Measurements from ENCODE around the gene UNC13B.
A peak's percentile ranks its signal among the peaks of the same experiment; 100 is the strongest.

UNC13B gene

DNA sequence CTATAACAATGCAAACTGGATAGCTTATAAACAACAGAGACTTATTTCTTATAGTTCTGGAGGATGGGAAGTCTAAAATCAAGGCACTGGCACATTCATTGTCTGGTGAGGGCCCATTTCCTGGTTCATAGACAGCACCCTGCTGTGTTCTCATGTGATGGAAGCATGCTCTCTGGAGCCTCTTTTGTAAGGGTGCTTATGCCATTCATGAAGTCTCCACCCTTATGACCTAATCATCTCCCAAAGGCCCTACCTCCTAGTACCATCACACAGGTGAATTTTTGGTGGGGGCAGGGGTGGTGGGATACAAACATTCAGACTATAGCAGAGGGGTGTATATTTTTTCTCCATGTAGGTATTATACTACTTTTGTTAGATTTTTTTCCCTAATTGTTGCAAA is 92.4 kb downstream of the UNC13B start:
- DNase-seq (ENCODE audit: low read depth): no peak
- TF ChIP-seq, protein P1, sequence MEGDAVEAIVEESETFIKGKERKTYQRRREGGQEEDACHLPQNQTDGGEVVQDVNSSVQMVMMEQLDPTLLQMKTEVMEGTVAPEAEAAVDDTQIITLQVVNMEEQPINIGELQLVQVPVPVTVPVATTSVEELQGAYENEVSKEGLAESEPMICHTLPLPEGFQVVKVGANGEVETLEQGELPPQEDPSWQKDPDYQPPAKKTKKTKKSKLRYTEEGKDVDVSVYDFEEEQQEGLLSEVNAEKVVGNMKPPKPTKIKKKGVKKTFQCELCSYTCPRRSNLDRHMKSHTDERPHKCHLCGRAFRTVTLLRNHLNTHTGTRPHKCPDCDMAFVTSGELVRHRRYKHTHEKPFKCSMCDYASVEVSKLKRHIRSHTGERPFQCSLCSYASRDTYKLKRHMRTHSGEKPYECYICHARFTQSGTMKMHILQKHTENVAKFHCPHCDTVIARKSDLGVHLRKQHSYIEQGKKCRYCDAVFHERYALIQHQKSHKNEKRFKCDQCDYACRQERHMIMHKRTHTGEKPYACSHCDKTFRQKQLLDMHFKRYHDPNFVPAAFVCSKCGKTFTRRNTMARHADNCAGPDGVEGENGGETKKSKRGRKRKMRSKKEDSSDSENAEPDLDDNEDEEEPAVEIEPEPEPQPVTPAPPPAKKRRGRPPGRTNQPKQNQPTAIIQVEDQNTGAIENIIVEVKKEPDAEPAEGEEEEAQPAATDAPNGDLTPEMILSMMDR (conservative IDR thresholded peaks at IDR 0.05; ENCODE audit: control insufficient read depth, insufficient read depth, low read depth, low read length): no peak
- no peak overlapping the region for H3K4me3 ChIP-seq (ENCODE audit: control insufficient read depth, low read depth, low read length)

DNA sequence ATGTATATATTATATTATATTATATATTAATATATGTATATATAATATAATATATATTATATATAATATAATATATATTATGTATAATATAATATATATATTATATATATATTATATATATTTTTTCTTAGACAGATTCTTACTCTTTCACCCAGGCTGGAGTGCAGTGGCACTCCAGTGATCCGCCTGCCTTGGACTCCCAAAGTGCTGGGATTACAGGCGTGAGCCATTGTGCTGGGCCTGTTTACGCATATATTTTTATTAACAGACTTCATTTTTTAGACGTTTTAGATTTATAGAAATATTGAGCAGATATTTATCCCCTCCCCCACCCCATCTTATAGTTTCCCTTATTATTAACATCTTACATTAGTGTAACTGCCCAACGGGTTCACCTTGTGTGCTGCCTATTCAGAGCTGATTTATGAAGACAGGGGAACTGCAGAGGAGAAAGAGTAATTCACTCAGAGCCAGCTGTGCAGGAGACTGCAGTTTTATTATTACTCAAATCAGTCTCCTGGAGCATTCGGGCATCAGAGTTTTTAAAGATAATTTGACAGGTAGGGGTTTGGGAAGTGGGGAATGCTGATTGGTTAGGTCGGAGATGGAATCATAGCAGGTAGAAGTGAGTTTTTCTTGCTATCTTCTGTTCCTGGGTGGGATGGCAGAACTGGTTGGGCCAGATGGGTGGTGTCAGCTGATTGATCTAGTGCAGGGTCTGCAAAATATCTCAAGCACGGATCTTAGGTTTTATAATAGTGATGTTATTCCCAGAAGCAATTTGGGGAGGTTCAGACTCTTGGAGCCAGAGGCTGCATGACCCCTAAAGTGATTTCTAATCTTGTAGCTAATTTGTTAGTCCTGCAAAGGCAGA is 93.4 kb downstream of the UNC13B start:
- no peak for DNase-seq (ENCODE audit: low read depth)
- TF ChIP-seq, protein P1 (conservative IDR thresholded peaks at IDR 0.05; ENCODE audit: control insufficient read depth, insufficient read depth, low read depth, low read length): no peak
- H3K4me3 ChIP-seq (ENCODE audit: control insufficient read depth, low read depth, low read length): no peak overlapping the region

DNA sequence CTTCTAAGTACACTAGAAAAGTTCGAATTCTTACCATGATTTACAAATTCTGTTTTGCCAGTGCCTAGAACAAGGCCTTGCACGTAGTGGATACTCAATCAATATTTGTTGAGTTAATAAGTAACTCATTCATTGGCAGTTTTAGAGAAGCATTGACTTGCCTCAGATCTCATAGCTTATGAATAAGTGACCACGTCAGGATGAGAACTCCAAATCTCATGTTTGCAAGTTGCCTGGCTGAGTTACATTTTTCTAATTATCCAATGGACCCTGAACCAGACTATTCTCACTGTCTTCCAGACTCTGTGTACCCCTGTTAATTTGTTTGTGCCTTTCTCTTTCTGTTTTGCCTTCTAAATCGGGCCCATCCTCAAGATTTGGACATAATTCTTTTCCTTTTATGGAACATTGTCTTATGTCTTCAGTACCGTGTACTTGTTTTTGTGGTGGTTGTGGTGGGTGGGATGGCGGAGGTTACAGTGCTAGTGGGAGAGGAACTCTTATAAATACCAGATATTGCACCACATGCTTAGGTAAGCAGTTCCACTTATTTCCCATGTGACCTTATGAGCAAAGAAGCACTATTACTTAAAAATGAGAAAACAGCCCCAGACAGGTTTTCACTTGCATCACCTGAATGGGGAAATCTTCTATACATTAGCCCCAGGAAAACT is 96.3 kb downstream of the UNC13B start:
- no peak overlapping the region for H3K4me3 ChIP-seq (ENCODE audit: control insufficient read depth, low read depth, low read length)
- TF ChIP-seq, protein P1 (conservative IDR thresholded peaks at IDR 0.05; ENCODE audit: control insufficient read depth, insufficient read depth, low read depth, low read length): no peak
- DNase-seq (ENCODE audit: low read depth): no peak

DNA sequence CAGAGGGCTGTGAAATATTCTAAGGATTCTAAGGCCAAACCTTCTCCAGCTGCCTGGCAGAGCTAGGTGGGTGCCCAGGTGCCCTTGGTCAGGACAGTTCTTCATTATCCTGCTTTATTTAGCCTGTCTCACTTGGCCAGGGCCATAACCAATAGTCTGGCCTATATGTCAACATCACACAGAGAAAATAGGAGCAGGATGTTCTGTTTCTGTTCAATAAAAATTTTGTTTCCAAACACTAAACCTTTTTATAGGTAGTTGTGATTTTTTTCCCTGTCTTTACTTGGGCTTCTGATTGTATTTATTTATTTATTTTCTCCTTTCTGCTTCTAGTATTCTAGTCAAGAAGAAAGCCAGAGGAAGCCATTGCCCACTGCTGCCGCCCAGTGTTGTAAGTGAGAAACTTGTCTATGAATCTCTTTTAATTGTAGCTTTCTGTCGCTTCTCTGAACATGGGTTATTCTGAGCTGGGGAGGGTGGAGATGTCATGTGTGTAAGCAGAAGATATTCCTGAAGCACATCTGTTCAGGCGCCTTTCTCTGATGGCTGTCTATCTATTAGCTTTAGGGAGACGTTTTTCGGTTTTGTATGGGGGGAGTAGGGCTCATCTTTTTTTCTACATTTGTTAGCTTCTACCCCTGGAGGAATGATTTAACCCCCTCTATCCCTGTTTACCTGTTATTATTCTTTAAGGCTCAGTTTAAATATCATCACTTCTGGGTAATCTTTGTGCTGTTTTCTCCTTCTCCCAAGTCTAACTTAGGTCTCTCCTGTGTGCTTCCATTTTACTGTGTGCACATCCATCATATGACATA is 97.1 kb downstream of the UNC13B start:
- H3K4me3 ChIP-seq (ENCODE audit: control insufficient read depth, low read depth, low read length): no peak overlapping the region
- peak; percentile 81 for DNase-seq (ENCODE audit: low read depth)
- TF ChIP-seq, protein P1 (conservative IDR thresholded peaks at IDR 0.05; ENCODE audit: control insufficient read depth, insufficient read depth, low read depth, low read length): peak; percentile 88

DNA sequence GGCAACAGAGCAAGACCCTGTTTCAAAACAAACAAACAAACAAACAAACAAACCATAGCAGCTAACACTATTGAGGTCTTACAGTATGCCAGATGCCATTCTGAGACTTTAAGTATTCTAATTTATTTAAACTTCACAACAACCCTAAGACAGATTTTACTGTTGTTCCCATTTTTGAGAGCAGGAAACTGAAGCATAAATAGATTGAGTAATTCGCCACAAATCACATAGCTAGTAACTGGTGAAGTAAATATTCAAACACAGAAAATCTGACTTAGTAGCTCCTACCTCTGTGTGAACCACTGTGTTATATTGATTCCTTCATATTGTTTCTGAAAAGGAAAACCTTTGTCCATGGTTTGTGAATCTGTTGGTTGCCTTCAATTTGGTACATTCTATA is 98.4 kb downstream of the UNC13B start:
- TF ChIP-seq, protein P1 (conservative IDR thresholded peaks at IDR 0.05; ENCODE audit: control insufficient read depth, insufficient read depth, low read depth, low read length): no peak
- no peak overlapping the region for H3K4me3 ChIP-seq (ENCODE audit: control insufficient read depth, low read depth, low read length)
- no peak for DNase-seq (ENCODE audit: low read depth)

DNA sequence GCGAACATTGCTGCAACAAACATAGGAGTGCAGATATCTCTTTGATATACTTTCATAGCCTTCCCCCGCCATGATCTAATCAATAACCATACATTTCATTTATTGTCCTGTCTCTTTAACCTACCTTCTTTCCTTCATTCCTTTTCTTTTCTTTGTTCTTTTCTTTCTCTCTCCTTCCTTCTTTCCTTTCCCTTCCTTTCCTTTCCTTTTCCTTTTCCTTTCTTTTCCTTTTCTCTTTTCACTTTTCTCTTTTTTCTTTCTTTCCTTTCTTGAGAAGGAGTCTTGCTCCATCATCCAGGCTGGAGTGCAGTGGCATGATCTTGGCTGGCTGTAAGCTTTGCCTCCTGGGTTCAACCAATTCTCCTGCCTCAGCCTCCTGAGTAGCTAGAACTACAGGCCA is 100.3 kb downstream of the UNC13B start:
- TF ChIP-seq, protein P1 (conservative IDR thresholded peaks at IDR 0.05; ENCODE audit: control insufficient read depth, insufficient read depth, low read depth, low read length): no peak
- no peak for DNase-seq (ENCODE audit: low read depth)
- no peak overlapping the region for H3K4me3 ChIP-seq (ENCODE audit: control insufficient read depth, low read depth, low read length)
